HEK293T (cell line): ENCODE measurements around the gene MUSTN1.
A peak's percentile ranks its signal among the peaks of the same experiment; 100 is the strongest.

Experiments used
- CTCF ChIA-PET: fragments of 350-600 bp; formaldehyde crosslinking; extraction: SDS; loops from one replicate; lab custom pipeline; 2021; ENCODE audit warnings: antibody characterized with exemption, inconsistent platforms; lab: Yijun Ruan, JAX
- POLR2A ChIA-PET: fragments of 350-600 bp; formaldehyde crosslinking; extraction: SDS; loops from one replicate; lab custom pipeline; 2020; ENCODE audit warnings: antibody characterized with exemption, inconsistent platforms; lab: Yijun Ruan, JAX
- DNase-seq: peaks from one replicate; pipeline ENCODE4 v3.0.0; 2012; ENCODE audit warnings: mixed read lengths; ENCODE audit errors: extremely low spot score
- ARNT ChIP-seq: fragments of 450-650 bp; IDR thresholded peaks from 2 replicates; pipeline ENCODE4 v1.6.1; 2017; ENCODE audit warnings: mild to moderate bottlenecking
- BHLHE40 ChIP-seq: fragments of 450-650 bp; IDR thresholded peaks from 2 replicates; pipeline ENCODE4 v1.6.1; 2016; ENCODE audit warnings: mild to moderate bottlenecking, moderate library complexity, borderline replicate concordance
- CTBP1 ChIP-seq: fragments of 450-650 bp; IDR thresholded peaks from 2 replicates; pipeline ENCODE4 v1.6.1; 2016; ENCODE audit warnings: borderline replicate concordance
- ELF4 ChIP-seq: fragments of 450-650 bp; IDR thresholded peaks from 2 replicates; pipeline ENCODE4 v1.6.1; 2017; ENCODE audit warnings: antibody characterized with exemption
- FOXA1 ChIP-seq: fragments of 450-650 bp; IDR thresholded peaks from 2 replicates; pipeline ENCODE4 v1.6.1; 2016; ENCODE audit warnings: mild to moderate bottlenecking
- FOXK2 ChIP-seq: fragments of 450-650 bp; IDR thresholded peaks from 2 replicates; pipeline ENCODE4 v1.6.1; 2016; ENCODE audit warnings: mild to moderate bottlenecking
- FOXM1 ChIP-seq: fragments of 450-650 bp; IDR thresholded peaks from 2 replicates; pipeline ENCODE4 v1.6.1; 2017; ENCODE audit warnings: mild to moderate bottlenecking, borderline replicate concordance
- HDGF ChIP-seq: fragments of 450-650 bp; IDR thresholded peaks from 2 replicates; pipeline ENCODE4 v1.6.1; 2017; ENCODE audit warnings: antibody characterized with exemption, borderline replicate concordance
- L3MBTL2 ChIP-seq: fragments of 450-650 bp; conservative IDR thresholded peaks from 2 replicates; pipeline ENCODE4 v1.6.1; 2016; ENCODE audit warnings: mild to moderate bottlenecking
- LEF1 ChIP-seq: fragments of 450-650 bp; IDR thresholded peaks from 2 replicates; pipeline ENCODE4 v1.6.1; 2017; ENCODE audit warnings: mild to moderate bottlenecking, borderline replicate concordance
- NFRKB ChIP-seq: fragments of 450-650 bp; IDR thresholded peaks from 2 replicates; pipeline ENCODE4 v1.6.1; 2016; ENCODE audit warnings: mild to moderate bottlenecking, moderate library complexity
- SP1 ChIP-seq: fragments of 450-650 bp; IDR thresholded peaks from 2 replicates; pipeline ENCODE4 v1.6.1; 2017
- SUZ12 ChIP-seq: fragments of 450-650 bp; IDR thresholded peaks from 2 replicates; pipeline ENCODE4 v1.6.1; 2016; ENCODE audit warnings: mild to moderate bottlenecking
- TARDBP ChIP-seq: fragments of 450-650 bp; IDR thresholded peaks from 2 replicates; pipeline ENCODE4 v1.6.1; 2016
- ZNF384 ChIP-seq: fragments of 450-650 bp; IDR thresholded peaks from 2 replicates; pipeline ENCODE4 v1.6.1; 2016
- TF ChIP-seq, protein P1 (sequence below): fragments of 450-650 bp; IDR thresholded peaks from 2 replicates; pipeline ENCODE4 v1.6.1; 2016

The MUSTN1 gene

GRCh38 chr3:52857864-52858263 lies 23.0 kb upstream of the MUSTN1 start:
- CTCF ChIA-PET, result no interaction called here

GRCh38 chr3:52857133-52857532 lies 22.3 kb upstream of the MUSTN1 start:
- POLR2A ChIA-PET, result no interaction called here
- no peak for TF ChIP-seq FOXK2
- TF ChIP-seq FOXM1, result no peak
- no peak for TF ChIP-seq ELF4
- TF ChIP-seq FOXA1, result no peak
- TF ChIP-seq SUZ12, result no peak
- no peak for TF ChIP-seq NFRKB
- no peak for TF ChIP-seq BHLHE40

More at GRCh38 chr3:52857864-52858263, 23.0 kb upstream of the MUSTN1 start:
- no peak for DNase-seq
- POLR2A ChIA-PET, result no interaction called here
- TF ChIP-seq L3MBTL2 (no peak), SP1 (no peak), ARNT (no peak), FOXA1 (no peak), ELF4 (no peak), FOXM1 (no peak), BHLHE40 (no peak), NFRKB (no peak)
- TF ChIP-seq, protein P1, sequence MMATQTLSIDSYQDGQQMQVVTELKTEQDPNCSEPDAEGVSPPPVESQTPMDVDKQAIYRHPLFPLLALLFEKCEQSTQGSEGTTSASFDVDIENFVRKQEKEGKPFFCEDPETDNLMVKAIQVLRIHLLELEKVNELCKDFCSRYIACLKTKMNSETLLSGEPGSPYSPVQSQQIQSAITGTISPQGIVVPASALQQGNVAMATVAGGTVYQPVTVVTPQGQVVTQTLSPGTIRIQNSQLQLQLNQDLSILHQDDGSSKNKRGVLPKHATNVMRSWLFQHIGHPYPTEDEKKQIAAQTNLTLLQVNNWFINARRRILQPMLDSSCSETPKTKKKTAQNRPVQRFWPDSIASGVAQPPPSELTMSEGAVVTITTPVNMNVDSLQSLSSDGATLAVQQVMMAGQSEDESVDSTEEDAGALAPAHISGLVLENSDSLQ, result no peak

GRCh38 chr3:52856666-52857065 lies 21.8 kb upstream of the MUSTN1 start:
- CTCF ChIA-PET, result interaction anchor here (0.6 kb wide), 1 partner anchor 11 kb away, joined by 3 read pairs; no protein-coding TSS in a partner anchor
- POLR2A ChIA-PET, result no interaction called here
- no peak for TF ChIP-seq SP1
- no peak for TF ChIP-seq ZNF384
- no peak for TF ChIP-seq LEF1
- TF ChIP-seq ARNT, result no peak
- TF ChIP-seq CTBP1, result no peak
- no peak for TF ChIP-seq SUZ12
- TF ChIP-seq, protein P1, result no peak
- TF ChIP-seq TARDBP, result no peak
- no peak for TF ChIP-seq FOXM1
- no peak for DNase-seq

More at GRCh38 chr3:52857133-52857532, 22.3 kb upstream of the MUSTN1 start:
- CTCF ChIA-PET, result no interaction called here
- DNase-seq, result no peak

DNA sequence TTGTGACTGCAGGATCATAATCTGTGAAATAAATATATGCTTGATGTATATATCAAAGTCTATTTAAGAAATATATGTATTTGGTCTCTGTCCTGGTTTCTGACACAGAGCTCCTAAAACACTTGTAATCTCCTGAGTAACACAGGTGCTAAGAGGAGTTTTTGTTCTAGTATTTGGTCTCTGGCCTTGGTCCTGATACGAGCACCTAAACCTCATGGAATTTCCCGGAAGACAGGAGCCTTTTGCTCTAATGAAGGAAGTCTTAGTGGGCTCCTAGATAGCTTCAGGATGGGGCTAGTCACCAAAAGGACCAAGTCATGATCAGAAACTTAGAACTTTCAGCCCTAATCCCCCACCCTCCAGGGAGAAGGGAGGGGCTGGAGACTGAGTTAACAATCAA lies 19.2 kb upstream of the MUSTN1 start:
- ChIA-PET CTCF (no interaction called here), POLR2A (no interaction called here)
- no peak for TF ChIP-seq ELF4
- TF ChIP-seq BHLHE40, result no peak
- no peak for TF ChIP-seq L3MBTL2
- TF ChIP-seq CTBP1, result no peak
- TF ChIP-seq FOXM1, result no peak
- TF ChIP-seq ZNF384, result no peak
- no peak for TF ChIP-seq FOXK2
- TF ChIP-seq SP1, result no peak
- DNase-seq, result no peak

GRCh38 chr3:52852419-52852818 lies 17.6 kb upstream of the MUSTN1 start:
- no peak for DNase-seq
- TF ChIP-seq FOXK2, result no peak
- no peak for TF ChIP-seq BHLHE40
- TF ChIP-seq ZNF384, result no peak
- no peak for TF ChIP-seq SP1
- no peak for TF ChIP-seq ARNT
- no peak for TF ChIP-seq LEF1
- TF ChIP-seq NFRKB, result no peak
- no peak for TF ChIP-seq L3MBTL2
- no peak for TF ChIP-seq TARDBP
- no peak for TF ChIP-seq SUZ12
- TF ChIP-seq FOXA1, result no peak
- TF ChIP-seq ELF4, result no peak
- no peak for TF ChIP-seq HDGF
- ChIA-PET POLR2A (no interaction called here), CTCF (no interaction called here)

- CTCF ChIA-PET, result no interaction called here
- peak; percentile 78 for DNase-seq
- POLR2A ChIA-PET, result no interaction called here
- TF ChIP-seq ARNT (0 out of 2 replicates have a peak, but pooled peaks have one; percentile 12), HDGF (0 out of 2 replicates have a peak, but pooled peaks have one; percentile 37), CTBP1 (no peak)
Measured at GRCh38 chr3:52851348-52851747, 16.5 kb upstream of the MUSTN1 start.

GRCh38 chr3:52849656-52850055 lies 14.8 kb upstream of the MUSTN1 start:
- no peak for DNase-seq
- TF ChIP-seq TARDBP (no peak), SP1 (no peak), CTBP1 (no peak), ELF4 (no peak), SUZ12 (no peak), BHLHE40 (no peak), NFRKB (no peak), FOXM1 (no peak), HDGF (no peak), L3MBTL2 (no peak), ZNF384 (no peak), FOXK2 (no peak), ARNT (no peak), FOXA1 (no peak)
- TF ChIP-seq, protein P1, result no peak
- ChIA-PET CTCF (no interaction called here), POLR2A (no interaction called here)
